H1 (cell line): Measurements from ENCODE around the gene SPATA13. TPM values are rescaled to one million over a fixed set of nuclear protein-coding genes. Genes with fewer than 3 reads are reported as not detected.

Experiments
- CTCF ChIA-PET: fragments of 300-600 bp; sonication (Branson Sonifier 250); formaldehyde crosslinking; loops from one replicate; lab custom pipeline; 2021; ENCODE audit not compliant: partially characterized antibody; lab: Charles Lee
- POLR2A ChIA-PET: fragments of 300-600 bp; sonication (Branson Sonifier 250); formaldehyde crosslinking; loops from one replicate; lab custom pipeline; 2021; ENCODE audit warnings: inconsistent platforms; ENCODE audit not compliant: partially characterized antibody; lab: Charles Lee
- DNase-seq, 2 experiments: peaks; one replicate each; pipeline versions ENCODE4 v3.0.0 to v3.0.0-alpha.2; 2010 to 2022; ENCODE audit warnings: low spot score in 2 of 2, low read depth in 1 of 2, mixed read lengths in 1 of 2
- FAIRE-seq: peaks from 2 replicates; lab custom pipeline; 2011; peaks lifted over from hg19 to GRCh38; lab: Jason Lieb, UNC
- H2AFZ ChIP-seq: 2 replicates; pipeline ENCODE4 v1.8.1; 2012; ENCODE audit warnings: low read length, inconsistent platforms
- H2AK5ac ChIP-seq: 2 replicates; pipeline ENCODE4 v1.6.1; 2013; ENCODE audit warnings: low read depth, low read length
- H2BK120ac ChIP-seq: replicated peaks from 2 replicates; pipeline ENCODE3; 2013; ENCODE audit warnings: low read depth, low read length, inconsistent platforms
- H2BK12ac ChIP-seq: 2 replicates; pipeline ENCODE4 v1.6.1; 2013; ENCODE audit warnings: low read depth, low read length
- H2BK15ac ChIP-seq: 2 replicates; pipeline ENCODE4 v1.6.1; 2013; ENCODE audit warnings: low read length
- H2BK20ac ChIP-seq: 2 replicates; pipeline ENCODE4 v1.6.1; 2013; ENCODE audit warnings: low read length
- H2BK5ac ChIP-seq: 2 replicates; pipeline ENCODE4 v1.6.1; 2013; ENCODE audit warnings: low read depth, low read length
- H3K14ac ChIP-seq: 2 replicates; pipeline ENCODE4 v1.6.1; 2013; ENCODE audit warnings: inconsistent platforms; ENCODE audit not compliant: insufficient read length
- H3K18ac ChIP-seq: 2 replicates; pipeline ENCODE4 v1.6.1; 2013; ENCODE audit warnings: low read length; ENCODE audit errors: extremely low read depth
- H3K23ac ChIP-seq: 2 replicates; pipeline ENCODE4 v1.6.1; 2013; ENCODE audit warnings: inconsistent platforms; ENCODE audit not compliant: insufficient read length
- H3K23me2 ChIP-seq: 2 replicates; pipeline ENCODE4 v1.6.1; 2013; ENCODE audit warnings: low read depth, low read length
- H3K27ac ChIP-seq: 2 replicates; pipeline ENCODE4 v1.6.1; 2011; ENCODE audit warnings: low read depth, low read length, inconsistent platforms
- H3K27me3 ChIP-seq, 4 experiments: replicated peaks in 1 of 4; 1 replicate in 1 of 4; 2 replicates in 3 of 4; pipeline versions ENCODE4 v1.6.1 to v1.8.1; 2011 to 2013; ENCODE audit warnings: low read length in 3 of 4, mild to moderate bottlenecking in 3 of 4, inconsistent platforms in 2 of 4, mixed read lengths in 2 of 4, moderate library complexity in 1 of 4; ENCODE audit not compliant: control insufficient read depth in 3 of 4, insufficient read depth in 3 of 4; ENCODE audit errors: extremely low read depth in 1 of 4
- H3K36me3 ChIP-seq, 4 experiments: 2 replicates each; pipeline versions ENCODE4 v1.6.1 to v1.8.1; 2011 to 2013; ENCODE audit warnings: mild to moderate bottlenecking in 4 of 4, low read length in 3 of 4, moderate library complexity in 2 of 4, control low read depth in 1 of 4, inconsistent platforms in 1 of 4; ENCODE audit not compliant: insufficient read depth in 4 of 4, control insufficient read depth in 2 of 4
- H3K4ac ChIP-seq: replicated peaks from 2 replicates; pipeline ENCODE3; 2013; ENCODE audit warnings: low read length, low read depth, mixed read lengths, inconsistent platforms; ENCODE audit not compliant: insufficient read length
- H3K4me1 ChIP-seq, 4 experiments: replicated peaks in 1 of 4; 1 replicate in 1 of 4; 2 replicates in 3 of 4; pipeline versions ENCODE4 v1.6.1 to v1.8.1; 2011 to 2013; ENCODE audit warnings: low read length in 3 of 4, inconsistent platforms in 2 of 4, mixed read lengths in 1 of 4; ENCODE audit not compliant: insufficient read depth in 4 of 4, control insufficient read depth in 3 of 4
- H3K4me2 ChIP-seq, 2 experiments: 2 replicates each; pipeline versions ENCODE4 v1.6.1 to v1.8.1; 2011 to 2013; ENCODE audit warnings: low read depth in 2 of 2, low read length in 2 of 2, control low read depth in 1 of 2, inconsistent platforms in 1 of 2, mild to moderate bottlenecking in 1 of 2; ENCODE audit not compliant: insufficient read depth in 1 of 2
- H3K4me3 ChIP-seq, 4 experiments: fragments of 200-600, 300-600 bp in 1 of 4; sonication (generic), shearing (Covaris generic), sonication (Bioruptor Twin) in 1 of 4; 2 replicates each; pipeline versions ENCODE4 v1.5.1 to v1.8.1; 2011 to 2016; ENCODE audit warnings: low read length in 4 of 4, low read depth in 3 of 4, control low read depth in 2 of 4, inconsistent platforms in 2 of 4, mild to moderate bottlenecking in 2 of 4, mixed read lengths in 1 of 4, moderate library complexity in 1 of 4; ENCODE audit not compliant: insufficient read depth in 2 of 4; ENCODE audit errors: extremely low read depth in 1 of 4
- H3K56ac ChIP-seq: replicated peaks from 2 replicates; pipeline ENCODE3; 2013; ENCODE audit warnings: low read depth, mild to moderate bottlenecking, mixed read lengths, low read length, inconsistent platforms; ENCODE audit not compliant: insufficient read length
- H3K79me1 ChIP-seq: 2 replicates; pipeline ENCODE4 v1.6.1; 2013; ENCODE audit warnings: low read depth, low read length, control low read depth
- H3K79me2 ChIP-seq, 2 experiments: 2 replicates each; pipeline versions ENCODE4 v1.6.1 to v1.8.1; 2012 to 2013; ENCODE audit warnings: low read length in 2 of 2, mild to moderate bottlenecking in 2 of 2, inconsistent platforms in 1 of 2; ENCODE audit not compliant: insufficient read depth in 2 of 2, control insufficient read depth in 1 of 2
- H3K9ac ChIP-seq, 4 experiments: replicated peaks in 1 of 4; 1 replicate in 1 of 4; 2 replicates in 3 of 4; pipeline versions ENCODE4 v1.6.1 to v1.8.1; 2011 to 2013; ENCODE audit warnings: low read depth in 3 of 4, low read length in 3 of 4, control low read depth in 2 of 4, mild to moderate bottlenecking in 2 of 4, moderate library complexity in 2 of 4, inconsistent platforms in 1 of 4; ENCODE audit errors: extremely low read depth in 1 of 4
- H3K9me3 ChIP-seq, 2 experiments: 2 replicates each; pipeline versions ENCODE4 v1.6.1 to v1.8.1; 2012 to 2013; ENCODE audit warnings: mild to moderate bottlenecking in 2 of 2, moderate library complexity in 2 of 2, control low read depth in 1 of 2, inconsistent platforms in 1 of 2, low read depth in 1 of 2, low read length in 1 of 2, mixed read lengths in 1 of 2; ENCODE audit not compliant: insufficient read depth in 2 of 2
- H4K20me1 ChIP-seq, 2 experiments: replicated peaks in 1 of 2; 2 replicates each; pipeline versions ENCODE3 to v1.8.1; 2011 to 2013; ENCODE audit warnings: inconsistent platforms in 2 of 2, low read length in 2 of 2, mild to moderate bottlenecking in 1 of 2; ENCODE audit not compliant: insufficient read depth in 2 of 2, control insufficient read depth in 1 of 2
- H4K5ac ChIP-seq: 2 replicates; pipeline ENCODE4 v1.6.1; 2013; ENCODE audit warnings: low read length, low read depth, mixed read lengths, inconsistent platforms; ENCODE audit not compliant: insufficient read length
- H4K8ac ChIP-seq: 2 replicates; pipeline ENCODE4 v1.8.0; 2013; ENCODE audit warnings: mild to moderate bottlenecking, moderate library complexity, low read length, inconsistent platforms; ENCODE audit not compliant: insufficient read depth; ENCODE audit errors: extremely low read depth
- H4K91ac ChIP-seq: replicated peaks from 2 replicates; pipeline ENCODE3; 2013; ENCODE audit warnings: low read length, mixed read lengths, inconsistent platforms; ENCODE audit not compliant: insufficient read length
- BCL11A ChIP-seq, 2 experiments: IDR thresholded peaks; one replicate each; pipeline ENCODE4 v1.6.1; 2011; ENCODE audit warnings: low read depth in 2 of 2, low read length in 2 of 2, mild to moderate bottlenecking in 2 of 2
- BRCA1 ChIP-seq: IDR thresholded peaks from 2 replicates; pipeline ENCODE4 v1.6.1; 2012; ENCODE audit warnings: low read depth, low read length, improper control_type of control experiment
- CBX8 ChIP-seq: fragments of 300-800, 300-1000 bp; sonication (generic); IDR thresholded peaks from 2 replicates; pipeline ENCODE4 v1.7.1; 2016; ENCODE audit warnings: low read depth, low read length, borderline replicate concordance
- E2F6 ChIP-seq: IDR thresholded peaks from 2 replicates; pipeline ENCODE4 v1.6.1; 2012; ENCODE audit warnings: inconsistent platforms
- JUN ChIP-seq: IDR thresholded peaks from 2 replicates; pipeline ENCODE4 v1.6.1; 2011; ENCODE audit warnings: low read depth, mild to moderate bottlenecking, improper control_type of control experiment, low read length
- JUND ChIP-seq: IDR thresholded peaks from 2 replicates; pipeline ENCODE4 v1.6.1; 2011; ENCODE audit warnings: mild to moderate bottlenecking, improper control_type of control experiment, low read length
- KDM5A ChIP-seq: fragments of 200-600 bp; IDR thresholded peaks from 2 replicates; pipeline ENCODE4 v1.7.1; 2012; ENCODE audit warnings: mild to moderate bottlenecking, low read length, inconsistent platforms, mixed read lengths
- PHF8 ChIP-seq: fragments of 200-600 bp; sonication (generic); conservative IDR thresholded peaks from 2 replicates; pipeline ENCODE4 v1.7.1; 2012; ENCODE audit warnings: low read depth, mild to moderate bottlenecking, inconsistent platforms, low read length, moderate library complexity
- RAD21 ChIP-seq, 2 experiments: IDR thresholded peaks in 1 of 2; conservative IDR thresholded peaks in 1 of 2; 2 replicates each; pipeline ENCODE4 v1.6.1; 2011; ENCODE audit warnings: low read depth in 2 of 2, low read length in 2 of 2, improper control_type of control experiment in 1 of 2, inconsistent platforms in 1 of 2, mild to moderate bottlenecking in 1 of 2, moderate library complexity in 1 of 2
- SP4 ChIP-seq: IDR thresholded peaks from 2 replicates; pipeline ENCODE4 v1.6.1; 2012; ENCODE audit warnings: low read length, inconsistent platforms
- SUZ12 ChIP-seq: fragments of 200-600 bp; sonication (generic); IDR thresholded peaks from 2 replicates; pipeline ENCODE4 v1.6.1; 2012; ENCODE audit warnings: mild to moderate bottlenecking, inconsistent platforms, low read length, moderate library complexity, mixed read lengths
- YY1 ChIP-seq: IDR thresholded peaks from 2 replicates; pipeline ENCODE4 v1.6.1; 2011; ENCODE audit warnings: low read depth, mild to moderate bottlenecking, low read length
- WGBS, 2 experiments: shearing (Covaris generic) in 1 of 2; methylation state at CpG; one replicate each; pipeline versions ENCODE4 v1.1.6 to v1.1.7; 2013 to 2015; ENCODE audit warnings: low lambda C conversion rate in 2 of 2, mixed read lengths in 2 of 2, inconsistent platforms in 1 of 2, low coverage in 1 of 2, missing lambda C conversion rate in 1 of 2; ENCODE audit not compliant: insufficient replicate concordance in 2 of 2, insufficient coverage in 1 of 2, insufficient read length in 1 of 2; ENCODE audit errors: extremely low coverage in 1 of 2, missing lambda C conversion rate in 1 of 2; 5-methylcytosine and 5-hydroxymethylcytosine counted together
- polyA plus RNA-seq, 7 experiments: library from polyadenylated mRNA; depleted of rRNA in 3 of 7; stranded (reverse) in 5 of 7; unstranded in 2 of 7; fragments of >200 nt in 5 of 7; fragments of 200-250 nt in 2 of 7; gene quantifications; 1 replicate in 5 of 7; 2 replicates in 1 of 7; 4 replicates in 1 of 7; pipeline versions ENCODE4 v1.2.1 to v1.2.3, GENCODE V29; 2011 to 2013; ENCODE audit warnings: missing spikeins in 2 of 7, mixed read lengths in 2 of 7
- total RNA-seq: library from RNA; stranded (reverse); fragmentation: NEBNext Ultra II Directional; extraction: Animal tissue kit (Norgen Biotek cat#: 25700); gene quantifications from 2 replicates; pipeline ENCODE4 v1.2.1, GENCODE V29; 2021

The SPATA13 gene
- total and polyA plus RNA-seq, 2 of the 8 experiments (the other 6 are each of a cell fraction or from before 2014, with no cell fraction given), result 12.6 to 30.9 TPM

- Histone ChIP-seq H2BK15ac (no peak overlapping the region), H2BK5ac (no peak overlapping the region), H2AFZ (no peak overlapping the region), H4K20me1 (peaks cover 0 to 2% of the 10 kb centered on the region in 2 experiments), H3K27ac (no peak overlapping the region; the same call in 1 of the 2 replicates), H2AK5ac (no peak overlapping the region), H3K9me3 (no peaks in the 10 kb centered on the region), H3K23ac (no peak overlapping the region), H4K91ac (no peak overlapping the region), H2BK12ac (no peak overlapping the region), H3K27me3 (no peaks in the 10 kb centered on the region), H3K79me2 (no peaks in the 10 kb centered on the region), H3K4me3 (no peak overlapping the region), H3K4me1 (no peaks in the 10 kb centered on the region), H4K5ac (no peak overlapping the region), H3K23me2 (no peaks in the 10 kb centered on the region), H3K4ac (no peak overlapping the region), H3K9ac (no peak overlapping the region), H3K79me1 (no peaks in the 10 kb centered on the region), H3K36me3 (no peaks in the 10 kb centered on the region), H3K14ac (no peak overlapping the region), H3K56ac (no peak overlapping the region), H3K4me2 (no peak overlapping the region), H2BK20ac (no peak overlapping the region), H3K18ac (no peak overlapping the region), H4K8ac (no peak overlapping the region), H2BK120ac (no peak overlapping the region)
- ChIA-PET CTCF (interaction anchor here (0.8 kb wide), 1 partner anchor 39 kb away, joined by 3 read pairs; no protein-coding TSS in a partner anchor), POLR2A (no interaction called here)
- DNase-seq (no peak), FAIRE-seq (no peak)
- 88% methylated on average over 16 of the region's 18 CpGs; no CpG with 5 or more reads in 1 of the 2 experiments for WGBS, 2 experiments
- TF ChIP-seq SUZ12, result no peak
- TF ChIP-seq PHF8, result no peak
- no peak for TF ChIP-seq JUN
- no peak for TF ChIP-seq RAD21 (IDR thresholded peaks at IDR 0.05 in 1 of 2, conservative IDR thresholded peaks at IDR 0.05 in 1 of 2; ENCODE audit: low read depth in 2 of 2, low read length in 2 of 2)
- TF ChIP-seq CBX8, result no peak
- no peak for TF ChIP-seq BCL11A (IDR thresholded peaks at IDR 0.05; ENCODE audit: low read depth in 2 of 2, low read length in 2 of 2)
- no peak for TF ChIP-seq SP4
- no peak for TF ChIP-seq KDM5A
- TF ChIP-seq JUND, result no peak
- TF ChIP-seq BRCA1, result no peak
- no peak for TF ChIP-seq E2F6
- TF ChIP-seq YY1, result no peak
Measured at GRCh38 chr13:24272452-24273161, 112.1 kb downstream of the SPATA13 start.
